Measurements from ENCODE around the gene MFSD12.

DNA sequence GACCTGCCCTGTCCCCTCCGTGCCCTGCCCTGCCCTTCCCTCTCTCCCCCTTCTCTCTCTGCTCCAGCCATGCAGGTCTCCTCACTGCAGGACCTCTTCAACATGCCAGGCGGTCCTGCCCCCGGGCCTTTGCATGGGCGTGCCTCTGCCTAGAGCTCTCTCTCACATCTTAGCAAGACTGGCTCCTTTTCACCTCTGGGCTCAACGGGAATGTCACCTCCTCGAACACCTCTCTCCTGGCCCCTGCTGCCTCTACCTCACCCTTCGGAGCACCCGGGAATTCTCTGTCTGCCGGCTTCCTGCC lies 5.6 kb downstream of the MFSD12 start:
- TF ChIP-seq, protein P1, sequence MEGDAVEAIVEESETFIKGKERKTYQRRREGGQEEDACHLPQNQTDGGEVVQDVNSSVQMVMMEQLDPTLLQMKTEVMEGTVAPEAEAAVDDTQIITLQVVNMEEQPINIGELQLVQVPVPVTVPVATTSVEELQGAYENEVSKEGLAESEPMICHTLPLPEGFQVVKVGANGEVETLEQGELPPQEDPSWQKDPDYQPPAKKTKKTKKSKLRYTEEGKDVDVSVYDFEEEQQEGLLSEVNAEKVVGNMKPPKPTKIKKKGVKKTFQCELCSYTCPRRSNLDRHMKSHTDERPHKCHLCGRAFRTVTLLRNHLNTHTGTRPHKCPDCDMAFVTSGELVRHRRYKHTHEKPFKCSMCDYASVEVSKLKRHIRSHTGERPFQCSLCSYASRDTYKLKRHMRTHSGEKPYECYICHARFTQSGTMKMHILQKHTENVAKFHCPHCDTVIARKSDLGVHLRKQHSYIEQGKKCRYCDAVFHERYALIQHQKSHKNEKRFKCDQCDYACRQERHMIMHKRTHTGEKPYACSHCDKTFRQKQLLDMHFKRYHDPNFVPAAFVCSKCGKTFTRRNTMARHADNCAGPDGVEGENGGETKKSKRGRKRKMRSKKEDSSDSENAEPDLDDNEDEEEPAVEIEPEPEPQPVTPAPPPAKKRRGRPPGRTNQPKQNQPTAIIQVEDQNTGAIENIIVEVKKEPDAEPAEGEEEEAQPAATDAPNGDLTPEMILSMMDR (IDR thresholded peaks at IDR 0.05) = no peak
- TF ChIP-seq POLR2A (IDR thresholded peaks at IDR 0.05) (no peak), EP300 (IDR thresholded peaks at IDR 0.05) (no peak)
